NCI-H2107 treated with DMSO at 0.1 percent for 48 hours (cell line): ENCODE results near the gene PLEK.
"Not testable (repeated sequence)": the region's sequence is repeated elsewhere in the genome, so short reads cannot be mapped to it uniquely, and the experiment has no call there.

Experiments used
- DNase-seq: peaks from one replicate; lab custom pipeline; 2025; ENCODE audit not compliant: unreplicated experiment; lab: John Stamatoyannopoulos, UW

Gene PLEK

GRCh38 chr2:68384485-68385107, 19.5 kb downstream of the PLEK start:
- DNase-seq: no peak

GRCh38 chr2:68385220-68385906, 20.3 kb downstream of the PLEK start:
- no peak for DNase-seq

GRCh38 chr2:68385907-68386287, 20.8 kb downstream of the PLEK start:
- no peak for DNase-seq

GRCh38 chr2:68386365-68386764, 21.3 kb downstream of the PLEK start:
- DNase-seq: no peak

GRCh38 chr2:68387408-68388350, 22.6 kb downstream of the PLEK start:
- DNase-seq: no peak

- no peak for DNase-seq
Observed at GRCh38 chr2:68388358-68388757, 23.3 kb downstream of the PLEK start.

GRCh38 chr2:68388772-68389171, 23.7 kb downstream of the PLEK start:
- DNase-seq: no peak

GRCh38 chr2:68390114-68390513, 25.0 kb downstream of the PLEK start:
- no peak for DNase-seq

GRCh38 chr2:68390586-68390985, 25.5 kb downstream of the PLEK start:
- DNase-seq: no peak

GRCh38 chr2:68391099-68391498, 26.0 kb downstream of the PLEK start:
- DNase-seq: no peak

- DNase-seq: no peak
Observed at GRCh38 chr2:68391869-68392268, 26.8 kb downstream of the PLEK start.

GRCh38 chr2:68396093-68396492, 31.0 kb downstream of the PLEK start:
- no peak for DNase-seq

GRCh38 chr2:68397704-68398263, 32.7 kb downstream of the PLEK start:
- DNase-seq: not testable (repeated sequence)

- DNase-seq: no peak
Observed at GRCh38 chr2:68403199-68403644, 38.1 kb downstream of the PLEK start.

GRCh38 chr2:68404164-68404563, 39.1 kb downstream of the PLEK start:
- no peak for DNase-seq

GRCh38 chr2:68404893-68405799, 40.1 kb downstream of the PLEK start:
- no peak for DNase-seq

GRCh38 chr2:68411397-68412126, 46.5 kb downstream of the PLEK start:
- no peak for DNase-seq

- no peak for DNase-seq
Observed at GRCh38 chr2:68412127-68412819, 47.2 kb downstream of the PLEK start.

GRCh38 chr2:68413466-68413865, 48.4 kb downstream of the PLEK start:
- no peak for DNase-seq
